Esophagus (tissue), 2 donors: ENCODE measurements around the gene ZNF260. TPM values are rescaled to one million over a fixed set of nuclear protein-coding genes. Genes with fewer than 3 reads are reported as not detected.

Experiments
- polyA plus RNA-seq, 2 donors: library from polyadenylated mRNA; stranded (reverse); fragments of 200-250 nt; gene quantifications; one replicate each; pipeline ENCODE4 v1.2.3, GENCODE V29; 2013
- donor health status: healthy with polysubstance abuse.
- donor health status: Bipolar disorder and iron deficiency.

Gene ZNF260
- polyA plus RNA-seq, 2 donors: 2.7 to 2.8 TPM

Other genes with a start within 250 kb of the ZNF260 start
- gene ZFP14, start 149.1 kb downstream of the ZNF260 start, polyA plus RNA-seq: 1 to 10 TPM in 1 of 2 donors, under 1 TPM in 1; 0.71 to 1.6 TPM
- under 1 TPM; 0.43 to 0.73 TPM for gene ZFP82, start 109.6 kb downstream of the ZNF260 start, polyA plus RNA-seq
- 1 to 10 TPM; 2.2 to 4.2 TPM for gene ZNF566, start 38.7 kb downstream of the ZNF260 start, polyA plus RNA-seq
- 1 to 10 TPM; 1.9 to 2.4 TPM for gene ZNF529, start 45.0 kb upstream of the ZNF260 start, polyA plus RNA-seq
- under 1 TPM; 0.53 to 0.71 TPM for gene ZNF382, start 77.0 kb upstream of the ZNF260 start, polyA plus RNA-seq
- gene ZNF461, start 138.6 kb upstream of the ZNF260 start, polyA plus RNA-seq: 1 to 10 TPM; 2.3 to 3.3 TPM
- 1 to 10 TPM; 1.6 to 2.1 TPM for gene ZNF567, start 159.3 kb upstream of the ZNF260 start, polyA plus RNA-seq
- gene ZNF850, start 244.5 kb upstream of the ZNF260 start, polyA plus RNA-seq: under 1 TPM; 0.13 to 0.55 TPM